SHP77 (cell line): Measurements from ENCODE around the gene ARMH1.
"Not testable (repeated sequence)": the region's sequence is repeated elsewhere in the genome, so short reads cannot be mapped to it uniquely, and the experiment has no call there.

ENCODE experiments used
- DNase-seq, 2 experiments: peaks; one replicate each; lab custom pipeline; 2025; lab: John Stamatoyannopoulos, UW

The ARMH1 gene

DNA sequence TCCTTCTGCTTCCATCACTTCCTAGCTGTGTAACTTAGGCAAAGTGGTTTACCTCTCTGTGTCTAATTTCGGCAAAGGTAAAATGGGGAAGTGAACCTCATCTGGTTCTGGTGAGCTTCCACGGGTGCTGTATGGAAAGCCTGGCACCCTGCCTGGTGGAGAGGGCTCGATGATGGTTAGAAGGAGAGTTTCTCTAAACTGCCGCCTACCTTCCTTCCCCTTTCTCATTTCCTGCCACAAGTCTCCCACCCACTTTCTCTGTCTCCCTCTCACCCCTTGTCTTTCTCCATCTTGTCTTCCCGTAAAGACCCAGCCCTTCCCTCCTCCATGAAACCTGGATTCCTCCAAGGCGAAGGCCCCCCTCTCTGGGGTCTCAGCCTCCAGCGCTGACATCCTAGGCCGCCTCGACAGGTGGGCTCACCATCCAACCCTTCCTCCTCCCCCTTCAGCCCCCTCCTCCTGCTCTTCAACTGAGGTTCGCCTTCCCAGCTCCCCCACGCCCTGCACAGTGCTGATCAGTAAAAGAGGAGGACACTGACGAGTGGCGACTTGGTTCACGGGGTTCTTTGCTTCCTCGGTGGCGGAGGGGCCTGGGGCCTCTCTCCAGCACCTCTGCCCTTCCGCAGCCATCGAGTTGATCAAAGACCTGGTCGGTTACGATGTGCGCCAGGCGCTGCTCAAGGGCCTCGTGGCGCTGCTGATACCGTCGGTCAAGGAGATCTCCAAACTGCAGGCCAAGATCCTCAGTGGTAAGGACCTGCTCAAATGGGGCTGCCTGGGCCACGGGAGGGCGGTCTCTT lies 49.2 kb downstream of the ARMH1 start:
- no peak for DNase-seq

DNA sequence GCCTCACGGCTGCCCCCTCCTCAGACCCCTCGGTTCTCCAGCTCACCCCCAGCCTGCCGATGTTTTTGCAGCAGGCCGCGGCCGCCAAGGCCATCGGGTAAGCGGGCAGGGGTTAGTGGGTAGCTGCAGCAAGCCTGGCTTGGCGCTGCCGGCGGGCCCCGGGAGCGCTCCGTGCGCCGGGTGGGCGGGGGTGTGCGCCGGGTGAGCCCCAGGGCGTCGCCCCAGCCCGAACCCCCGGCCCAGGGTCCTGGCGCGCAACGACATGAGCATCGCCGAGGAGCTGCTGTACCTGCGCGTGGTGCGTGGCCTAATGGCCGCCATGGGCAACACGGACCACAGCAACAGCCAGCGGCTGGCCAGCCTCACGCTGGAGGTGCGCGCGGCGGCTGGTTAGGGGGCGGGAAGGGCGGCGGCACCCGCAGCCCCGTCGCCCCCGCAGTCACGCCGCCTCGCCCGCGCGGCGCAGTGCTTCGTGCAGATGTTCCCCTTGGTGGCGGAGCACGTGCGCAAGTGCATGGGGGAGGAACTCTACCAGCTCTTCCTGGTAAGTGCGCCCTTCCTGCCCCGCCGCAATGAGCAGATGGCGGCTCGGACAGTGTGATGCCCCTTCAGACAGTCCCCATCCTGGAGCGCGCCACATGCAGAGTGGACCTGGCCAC lies 49.9 kb downstream of the ARMH1 start:
- no peak for DNase-seq

DNA sequence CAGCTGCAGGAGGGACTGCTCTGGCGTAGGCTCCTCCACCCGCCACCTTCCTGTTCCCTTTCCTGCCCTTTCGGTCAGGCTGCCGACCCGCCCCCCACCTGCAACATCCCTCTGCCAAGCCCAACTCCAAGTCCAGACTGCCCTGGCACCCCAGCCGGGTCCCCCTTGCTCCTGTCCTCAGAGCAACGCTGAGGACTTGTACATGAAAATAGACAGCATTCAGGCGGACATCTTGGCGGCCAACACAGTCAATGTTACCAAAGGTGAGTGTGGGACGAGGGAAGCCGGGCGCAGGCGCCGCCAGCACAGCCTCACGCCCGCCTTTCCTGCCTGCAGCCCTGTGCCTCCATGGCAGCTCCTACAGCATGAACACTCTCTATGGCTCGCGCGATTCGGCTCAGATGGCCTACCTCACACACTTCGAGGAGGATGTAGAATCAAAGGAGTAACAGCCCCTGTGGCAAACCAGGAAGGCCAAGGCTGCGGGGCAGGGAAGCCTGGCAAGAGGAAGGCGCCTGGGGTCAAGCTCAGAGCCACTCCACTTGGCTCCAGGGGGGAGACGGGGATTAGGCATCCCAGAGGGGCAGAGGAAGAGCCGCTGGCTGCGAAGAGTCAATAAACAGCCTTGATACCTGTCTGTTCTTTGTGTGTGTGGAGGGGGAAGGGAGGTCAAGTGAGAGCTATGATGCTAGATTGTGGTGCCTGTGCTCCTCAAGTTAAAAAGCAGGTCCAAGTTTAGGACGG lies 50.6 kb downstream of the ARMH1 start:
- DNase-seq: no peak

GRCh38 chr1:44730741-44731512 lies 56.4 kb downstream of the ARMH1 start, which contains the start of gene RNU5D-1:
RNU5D-1 (minus strand) TSS chr1:44731170.
- peak; percentile 97 for DNase-seq

DNA sequence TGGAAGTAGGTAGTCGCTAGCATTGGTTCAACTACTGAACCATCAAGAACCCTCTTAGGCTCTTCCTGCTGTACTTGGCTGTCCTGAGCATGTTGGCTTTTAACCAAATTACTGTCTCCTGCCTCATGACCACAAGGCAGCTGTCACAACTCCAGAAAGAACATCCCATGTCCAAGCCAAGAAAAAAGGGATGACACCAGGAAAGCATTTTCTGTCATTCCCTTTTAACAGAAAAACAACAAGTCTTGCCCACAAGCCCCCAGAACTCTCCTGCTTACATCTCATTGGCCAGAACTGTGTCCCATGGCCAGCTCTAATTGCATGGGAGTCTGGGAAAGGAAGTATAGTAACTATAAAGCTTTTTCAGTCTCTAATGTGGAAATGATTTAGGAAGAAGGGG lies 58.9 kb downstream of the ARMH1 start:
- DNase-seq: no peak

DNA sequence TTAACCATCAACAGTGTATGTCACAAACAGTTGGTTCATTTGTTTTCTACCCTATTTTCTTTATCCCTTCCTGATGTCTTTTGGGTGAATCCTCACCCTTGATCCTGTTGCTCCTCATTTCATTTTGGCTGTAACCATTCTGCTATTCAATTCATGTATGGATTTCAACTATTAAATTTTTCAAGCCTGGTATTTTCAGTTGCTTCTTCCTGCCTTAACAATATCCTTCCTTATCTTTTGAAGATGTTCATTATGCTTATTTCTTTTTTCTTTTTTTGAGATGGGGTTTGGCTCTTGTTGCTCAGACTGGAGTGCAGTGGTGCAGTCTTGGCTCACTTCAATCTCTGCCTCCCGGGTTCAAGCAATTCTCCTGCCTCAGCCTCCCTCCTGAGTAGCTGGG lies 59.3 kb downstream of the ARMH1 start:
- no peak for DNase-seq

DNA sequence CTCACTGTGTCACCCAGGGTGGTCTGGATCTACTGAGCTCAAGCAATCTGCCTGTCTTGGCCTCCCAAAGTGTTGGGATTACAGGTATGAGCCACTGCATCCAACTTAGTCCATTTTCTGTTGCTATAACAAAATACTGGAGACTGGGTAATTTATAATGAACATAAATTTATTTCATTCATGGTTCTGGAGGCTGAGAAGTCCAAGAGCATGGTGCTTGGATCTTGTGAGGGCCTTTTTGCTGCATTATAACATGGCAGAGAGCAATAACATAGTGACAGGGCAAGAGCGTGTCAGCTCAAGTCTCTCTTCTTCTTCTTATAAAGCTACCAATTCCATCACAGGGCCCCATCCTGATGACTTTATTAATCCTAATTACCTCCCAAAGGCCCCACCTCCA lies 61.5 kb downstream of the ARMH1 start:
- DNase-seq: no peak

DNA sequence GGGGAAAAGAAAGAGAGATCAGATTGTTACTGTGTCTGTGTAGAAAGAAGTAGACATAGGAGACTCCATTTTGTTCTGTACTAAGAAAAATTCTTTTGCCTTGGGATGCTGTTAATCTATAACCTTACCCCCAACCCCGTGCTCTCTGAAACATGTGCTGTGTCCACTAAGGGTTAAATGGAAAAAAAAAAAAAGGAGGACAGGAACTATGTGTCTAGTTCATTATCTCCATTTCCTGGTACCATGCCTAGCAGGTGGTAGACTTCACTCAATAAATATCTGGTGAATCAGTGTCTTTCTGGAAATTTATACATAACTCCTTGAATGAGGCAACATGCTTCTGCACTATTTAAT lies 64.4 kb downstream of the ARMH1 start:
- not testable (repeated sequence) for DNase-seq

DNA sequence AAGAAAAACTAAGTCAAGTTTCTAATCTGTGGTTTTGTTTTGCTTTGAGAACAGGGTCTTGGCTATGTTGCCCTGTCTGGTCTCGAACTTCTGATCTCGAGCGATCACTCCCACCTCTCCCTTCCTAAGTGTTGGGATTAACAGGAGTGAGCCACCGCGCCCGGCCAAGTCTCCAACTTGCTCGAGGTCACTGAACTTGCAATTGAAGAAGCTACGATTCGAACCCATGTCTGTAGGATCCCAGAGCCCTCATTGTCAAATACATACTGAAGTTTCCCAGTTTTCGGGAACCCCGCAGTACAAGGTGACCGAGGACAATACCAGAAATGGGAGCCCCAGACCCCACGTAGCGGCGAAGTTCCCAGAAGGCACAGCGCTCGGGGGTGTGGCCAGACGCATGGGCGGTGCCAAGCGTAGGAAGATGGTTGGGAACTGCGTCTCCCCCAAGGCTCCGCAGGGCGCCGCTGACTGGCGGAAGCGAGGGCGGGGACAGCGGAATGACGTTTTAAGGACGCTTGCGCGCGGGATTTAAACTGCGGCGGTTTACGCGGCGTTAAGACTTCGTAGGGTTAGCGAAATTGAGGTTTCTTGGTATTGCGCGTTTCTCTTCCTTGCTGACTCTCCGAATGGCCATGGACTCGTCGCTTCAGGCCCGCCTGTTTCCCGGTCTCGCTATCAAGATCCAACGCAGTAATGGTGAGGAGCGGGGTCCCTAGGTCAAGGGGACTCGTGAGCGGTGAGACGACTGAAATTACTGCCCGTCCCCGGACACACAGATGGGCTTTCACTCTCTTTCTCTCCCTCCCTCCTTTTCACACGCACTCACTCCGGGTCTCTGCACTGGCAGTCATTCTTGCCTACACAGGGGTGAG lies 65.0 kb downstream of the ARMH1 start, which contains the start of gene KIF2C:
Gene KIF2C, plus strand, starts transcription at position 531 of the 872 bp plus-strand sequence. Its CDS starts 96 bp downstream, at position 627.
- DNase-seq: peak; percentile 93 to 97

DNA sequence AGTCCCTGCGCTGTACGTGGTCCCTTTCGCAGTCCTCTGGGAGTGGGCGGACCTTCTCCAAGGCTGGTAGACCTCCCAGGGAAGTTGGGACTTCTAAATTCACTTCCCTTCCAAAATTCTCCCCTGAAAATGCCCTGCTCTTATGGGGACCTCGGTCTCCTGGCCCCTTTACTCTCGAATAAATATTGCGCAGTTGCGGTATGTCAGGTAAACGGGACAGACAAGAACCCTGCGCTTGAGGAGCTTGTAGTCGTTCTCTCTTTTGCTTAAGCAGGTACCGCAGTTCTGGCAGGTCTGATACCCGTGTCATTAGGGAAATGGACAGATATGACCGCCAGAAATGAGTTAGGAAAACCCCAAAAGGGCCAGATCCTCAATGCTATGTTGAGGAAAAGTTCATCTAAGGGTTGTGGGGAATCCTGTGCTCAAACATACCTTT lies 65.7 kb downstream of the ARMH1 start:
- DNase-seq: no peak

DNA sequence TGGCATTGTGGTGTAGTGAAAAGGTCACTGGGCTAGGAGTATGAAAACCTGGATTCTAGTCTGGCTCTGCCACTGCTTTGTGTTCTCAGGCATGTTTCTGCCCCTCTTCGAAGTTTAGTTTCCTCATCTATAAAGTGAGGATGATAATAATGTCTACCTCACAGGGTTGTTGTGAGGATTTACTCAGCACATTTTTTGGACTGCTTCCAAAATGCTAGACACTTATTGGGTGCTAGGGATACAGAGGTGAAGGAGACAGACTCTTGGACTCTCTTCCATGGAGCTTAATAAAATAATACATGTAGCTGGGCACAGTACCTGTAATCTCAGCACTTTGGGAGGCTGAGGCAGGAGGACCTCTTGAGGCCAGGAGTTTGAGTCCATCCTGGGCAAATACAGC lies 68.7 kb downstream of the ARMH1 start:
- no peak for DNase-seq

DNA sequence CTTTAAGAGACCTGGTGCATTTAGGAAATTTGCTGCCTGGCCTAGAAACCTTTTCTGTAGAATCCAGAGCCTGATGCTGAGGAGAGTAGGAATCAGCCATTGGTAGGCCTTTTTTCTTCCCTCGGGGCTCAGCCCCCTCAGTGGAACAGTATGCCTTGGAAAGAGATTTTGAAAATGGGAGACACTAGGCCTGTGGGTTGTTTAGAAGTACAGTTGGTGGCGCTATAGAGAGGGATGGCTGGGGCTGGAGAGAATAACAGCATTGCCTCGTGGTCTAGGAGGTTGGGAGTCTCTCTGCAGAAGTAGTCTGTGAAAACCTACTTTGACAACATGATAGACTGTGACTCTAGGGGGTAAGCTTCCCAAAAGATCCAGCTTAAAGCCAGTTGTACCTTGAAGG lies 73.4 kb downstream of the ARMH1 start:
- no peak for DNase-seq

- DNase-seq: no peak
Observed at GRCh38 chr1:44757420-44757819, 82.9 kb downstream of the ARMH1 start.

DNA sequence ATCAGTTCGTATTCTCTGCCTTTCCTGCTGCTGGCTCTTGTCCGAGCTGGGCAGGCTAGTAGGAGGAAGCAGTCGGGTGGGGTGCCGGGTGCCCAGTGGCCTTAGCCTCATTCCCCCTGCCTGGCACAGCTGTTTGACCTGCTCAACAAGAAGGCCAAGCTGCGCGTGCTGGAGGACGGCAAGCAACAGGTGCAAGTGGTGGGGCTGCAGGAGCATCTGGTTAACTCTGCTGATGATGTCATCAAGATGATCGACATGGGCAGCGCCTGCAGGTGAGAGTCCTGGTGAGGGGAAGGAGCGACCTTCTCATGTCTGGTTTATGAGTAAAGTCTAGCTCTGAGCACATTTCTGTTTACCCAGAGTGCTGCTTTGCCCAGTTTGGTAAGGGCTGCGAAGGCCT lies 84.6 kb downstream of the ARMH1 start:
- DNase-seq: no peak

DNA sequence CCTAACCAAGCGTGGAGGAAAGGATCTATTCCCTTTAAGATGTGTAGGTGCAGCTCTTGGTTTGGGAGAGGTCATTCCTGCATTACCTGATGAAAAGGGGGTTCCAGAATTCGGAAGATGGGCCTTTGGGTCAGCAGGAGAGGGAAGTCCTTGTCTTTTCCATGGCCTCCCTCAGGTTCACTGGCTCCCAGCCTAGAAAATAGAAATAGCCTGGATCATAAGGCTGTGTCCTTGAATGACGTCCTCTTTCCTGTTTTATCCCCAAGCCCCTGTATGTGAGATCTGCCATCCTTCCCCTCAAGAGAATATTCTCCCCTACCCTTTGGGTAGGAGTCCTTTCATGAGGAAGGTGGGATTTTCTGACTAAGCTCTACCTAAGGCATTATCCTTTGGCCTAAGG lies 86.4 kb downstream of the ARMH1 start:
- DNase-seq: no peak

- not testable (repeated sequence) for DNase-seq
Observed at GRCh38 chr1:44766421-44766820, 91.9 kb downstream of the ARMH1 start.
